Progenitor cell of endocrine pancreas (in vitro differentiated cells): ENCODE results near the gene TMC8. TPM values are rescaled to one million over a fixed set of nuclear protein-coding genes. Genes with fewer than 3 reads are reported as not detected.
"Not testable (repeated sequence)": the region's sequence is repeated elsewhere in the genome, so short reads cannot be mapped to it uniquely, and the experiment has no call there.

Experiments
- DNase-seq: peaks from one replicate; pipeline ENCODE4 v3.0.0; 2021; ENCODE audit warnings: low spot score; ENCODE audit not compliant: unreplicated experiment
- H3K27ac Mint-ChIP-seq: 2 replicates; pipeline ENCODE4 v1.8.0; 2021; ENCODE audit warnings: mild to moderate bottlenecking, moderate library complexity, mixed read lengths
- H3K27me3 Mint-ChIP-seq: 2 replicates; pipeline ENCODE4 v1.8.0; 2021; ENCODE audit warnings: mixed read lengths
- H3K36me3 Mint-ChIP-seq: 2 replicates; pipeline ENCODE4 v1.8.0; 2022; ENCODE audit warnings: mixed read lengths; ENCODE audit not compliant: insufficient read depth
- H3K4me1 Mint-ChIP-seq: 2 replicates; pipeline ENCODE4 v1.8.0; 2021; ENCODE audit warnings: low read depth, mixed read lengths
- H3K4me3 Mint-ChIP-seq: 2 replicates; pipeline ENCODE4 v1.8.0; 2021; ENCODE audit warnings: low read depth, mild to moderate bottlenecking, moderate library complexity, mixed read lengths
- H3K9me3 Mint-ChIP-seq: 2 replicates; pipeline ENCODE4 v1.8.0; 2021; ENCODE audit warnings: low read depth, mixed read lengths
- total RNA-seq: library from RNA; stranded (reverse); gene quantifications from 2 replicates; pipeline ENCODE4 v1.2.1, GENCODE V29; 2021
- TF ChIP-seq, protein P1 (sequence below): fragments of 200-600 bp; sonication (generic); IDR thresholded peaks from one replicate; pipeline ENCODE4 v1.5.0; 2021; ENCODE audit warnings: antibody characterized with exemption, mild to moderate bottlenecking; ENCODE audit not compliant: unreplicated experiment

The TMC8 gene
- total RNA-seq, 1 donor from 2014 or later = 0.12 TPM

DNA sequence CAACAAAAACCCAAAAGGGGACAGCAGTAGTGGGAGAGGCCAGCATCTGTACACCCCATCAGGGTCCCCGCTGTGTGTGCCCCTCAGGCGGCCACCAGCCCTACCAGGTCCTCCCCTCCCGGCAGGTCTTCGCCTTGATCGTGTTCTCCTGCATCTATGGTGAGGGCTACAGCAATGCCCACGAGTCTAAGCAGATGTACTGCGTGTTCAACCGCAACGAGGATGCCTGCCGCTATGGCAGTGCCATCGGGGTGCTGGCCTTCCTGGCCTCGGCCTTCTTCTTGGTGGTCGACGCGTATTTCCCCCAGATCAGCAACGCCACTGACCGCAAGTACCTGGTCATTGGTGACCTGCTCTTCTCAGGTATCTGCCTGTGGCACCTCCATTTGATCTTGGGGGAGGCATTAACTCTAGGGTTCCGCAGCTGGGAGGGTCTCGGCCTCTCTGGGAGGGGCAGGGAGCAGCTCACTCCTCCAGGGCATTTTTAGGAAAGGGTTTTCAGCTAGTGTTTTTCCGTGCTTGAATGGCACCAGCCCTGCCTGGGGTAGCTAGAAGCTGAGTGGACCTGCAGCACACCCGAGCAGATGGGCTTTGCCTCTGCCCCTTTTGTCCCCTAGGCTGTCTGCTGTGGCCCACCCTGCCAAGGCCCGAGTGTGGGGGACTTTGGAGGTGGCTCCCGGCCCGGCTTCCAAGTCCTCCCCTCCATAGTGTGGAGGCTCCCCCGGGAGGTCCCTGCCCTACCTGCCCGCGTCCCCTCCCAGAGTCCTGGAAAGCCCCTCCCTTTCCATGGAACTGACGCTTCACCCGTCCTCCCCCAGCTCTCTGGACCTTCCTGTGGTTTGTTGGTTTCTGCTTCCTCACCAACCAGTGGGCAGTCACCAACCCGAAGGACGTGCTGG lies 40.4 kb downstream of the TMC8 start:
- TF ChIP-seq, protein P1, sequence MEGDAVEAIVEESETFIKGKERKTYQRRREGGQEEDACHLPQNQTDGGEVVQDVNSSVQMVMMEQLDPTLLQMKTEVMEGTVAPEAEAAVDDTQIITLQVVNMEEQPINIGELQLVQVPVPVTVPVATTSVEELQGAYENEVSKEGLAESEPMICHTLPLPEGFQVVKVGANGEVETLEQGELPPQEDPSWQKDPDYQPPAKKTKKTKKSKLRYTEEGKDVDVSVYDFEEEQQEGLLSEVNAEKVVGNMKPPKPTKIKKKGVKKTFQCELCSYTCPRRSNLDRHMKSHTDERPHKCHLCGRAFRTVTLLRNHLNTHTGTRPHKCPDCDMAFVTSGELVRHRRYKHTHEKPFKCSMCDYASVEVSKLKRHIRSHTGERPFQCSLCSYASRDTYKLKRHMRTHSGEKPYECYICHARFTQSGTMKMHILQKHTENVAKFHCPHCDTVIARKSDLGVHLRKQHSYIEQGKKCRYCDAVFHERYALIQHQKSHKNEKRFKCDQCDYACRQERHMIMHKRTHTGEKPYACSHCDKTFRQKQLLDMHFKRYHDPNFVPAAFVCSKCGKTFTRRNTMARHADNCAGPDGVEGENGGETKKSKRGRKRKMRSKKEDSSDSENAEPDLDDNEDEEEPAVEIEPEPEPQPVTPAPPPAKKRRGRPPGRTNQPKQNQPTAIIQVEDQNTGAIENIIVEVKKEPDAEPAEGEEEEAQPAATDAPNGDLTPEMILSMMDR = no peak
- H3K4me1 Mint-ChIP-seq = no peaks in the 10 kb centered on the region
- H3K4me3 Mint-ChIP-seq = peak overlapping the region; percentile 45
- H3K9me3 Mint-ChIP-seq = no peaks in the 10 kb centered on the region
- H3K27me3 Mint-ChIP-seq = no peaks in the 10 kb centered on the region
- H3K27ac Mint-ChIP-seq = no peak overlapping the region
- H3K36me3 Mint-ChIP-seq = peaks cover 5% of the 10 kb centered on the region
- no peak for DNase-seq

DNA sequence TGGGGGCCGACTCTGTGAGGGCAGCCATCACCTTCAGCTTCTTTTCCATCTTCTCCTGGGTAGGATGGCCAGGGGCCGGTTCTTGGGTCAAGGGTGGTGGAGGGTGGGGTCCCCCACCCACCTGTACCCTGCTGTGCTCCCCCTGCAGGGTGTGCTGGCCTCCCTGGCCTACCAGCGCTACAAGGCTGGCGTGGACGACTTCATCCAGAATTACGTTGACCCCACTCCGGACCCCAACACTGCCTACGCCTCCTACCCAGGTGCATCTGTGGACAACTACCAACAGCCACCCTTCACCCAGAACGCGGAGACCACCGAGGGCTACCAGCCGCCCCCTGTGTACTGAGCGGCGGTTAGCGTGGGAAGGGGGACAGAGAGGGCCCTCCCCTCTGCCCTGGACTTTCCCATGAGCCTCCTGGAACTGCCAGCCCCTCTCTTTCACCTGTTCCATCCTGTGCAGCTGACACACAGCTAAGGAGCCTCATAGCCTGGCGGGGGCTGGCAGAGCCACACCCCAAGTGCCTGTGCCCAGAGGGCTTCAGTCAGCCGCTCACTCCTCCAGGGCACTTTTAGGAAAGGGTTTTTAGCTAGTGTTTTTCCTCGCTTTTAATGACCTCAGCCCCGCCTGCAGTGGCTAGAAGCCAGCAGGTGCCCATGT lies 41.1 kb downstream of the TMC8 start:
- not testable (repeated sequence) for H3K27me3 Mint-ChIP-seq, H3K27ac Mint-ChIP-seq, H3K9me3 Mint-ChIP-seq, H3K4me1 Mint-ChIP-seq, H3K36me3 Mint-ChIP-seq, H3K4me3 Mint-ChIP-seq, DNase-seq

DNA sequence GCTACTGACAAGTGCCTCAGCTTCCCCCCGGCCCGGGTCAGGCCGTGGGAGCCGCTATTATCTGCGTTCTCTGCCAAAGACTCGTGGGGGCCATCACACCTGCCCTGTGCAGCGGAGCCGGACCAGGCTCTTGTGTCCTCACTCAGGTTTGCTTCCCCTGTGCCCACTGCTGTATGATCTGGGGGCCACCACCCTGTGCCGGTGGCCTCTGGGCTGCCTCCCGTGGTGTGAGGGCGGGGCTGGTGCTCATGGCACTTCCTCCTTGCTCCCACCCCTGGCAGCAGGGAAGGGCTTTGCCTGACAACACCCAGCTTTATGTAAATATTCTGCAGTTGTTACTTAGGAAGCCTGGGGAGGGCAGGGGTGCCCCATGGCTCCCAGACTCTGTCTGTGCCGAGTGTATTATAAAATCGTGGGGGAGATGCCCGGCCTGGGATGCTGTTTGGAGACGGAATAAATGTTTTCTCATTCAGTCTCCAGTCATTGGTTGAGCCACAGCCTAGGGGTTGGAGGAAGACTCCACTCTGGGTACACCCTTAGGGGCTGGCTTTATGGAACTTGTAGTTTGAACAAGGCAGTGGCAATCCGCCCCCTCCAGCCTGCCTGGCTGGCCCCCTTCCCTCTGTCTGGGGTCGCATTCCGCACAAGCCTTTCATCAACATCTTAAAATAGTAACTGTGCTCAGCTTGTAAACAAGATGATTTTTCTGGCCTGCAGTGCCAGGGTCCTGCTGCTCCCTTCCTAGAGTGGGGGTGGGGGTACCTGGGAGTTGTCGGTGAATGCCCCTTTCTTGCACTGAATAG lies 41.9 kb downstream of the TMC8 start:
- H3K27ac Mint-ChIP-seq = no peak overlapping the region
- no peaks in the 10 kb centered on the region for H3K9me3 Mint-ChIP-seq
- no peak for DNase-seq
- H3K27me3 Mint-ChIP-seq = no peaks in the 10 kb centered on the region
- H3K36me3 Mint-ChIP-seq = peaks cover 5% of the 10 kb centered on the region
- H3K4me1 Mint-ChIP-seq = no peaks in the 10 kb centered on the region
- H3K4me3 Mint-ChIP-seq = no peak overlapping the region
- TF ChIP-seq, protein P1 = no peak

DNA sequence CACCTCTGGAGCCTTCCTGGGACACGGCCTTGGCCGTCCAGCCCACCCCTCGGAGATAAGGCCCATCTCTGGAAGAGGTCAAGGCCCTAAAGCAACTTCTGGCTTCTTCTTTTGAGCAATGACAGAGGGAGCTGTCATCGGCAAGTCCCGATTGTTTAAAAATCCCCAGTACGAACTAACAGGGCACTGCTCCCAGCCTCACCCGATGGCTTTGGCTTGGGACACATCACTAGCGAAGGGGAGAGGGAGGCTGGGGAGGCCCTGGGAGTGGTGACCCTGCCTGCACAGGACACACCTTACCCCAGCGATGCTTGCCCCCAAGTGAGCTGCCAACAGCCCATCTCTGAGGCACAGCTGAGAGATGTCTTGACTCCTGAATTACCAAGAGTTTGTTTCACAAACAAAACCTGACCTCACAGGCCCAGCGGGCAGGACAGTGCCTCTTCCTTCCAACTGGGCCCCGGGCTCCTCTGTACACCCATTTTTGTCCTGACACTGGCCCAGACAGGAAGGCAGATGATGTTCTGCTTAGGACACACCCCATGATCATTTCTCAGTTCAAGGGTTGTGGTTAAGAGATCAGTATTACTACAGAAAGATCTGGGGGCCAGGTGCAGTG lies 42.6 kb downstream of the TMC8 start:
- Mint-ChIP-seq H3K4me1 (no peaks in the 10 kb centered on the region), H3K27me3 (no peaks in the 10 kb centered on the region), H3K4me3 (no peak overlapping the region), H3K36me3 (peaks cover 5% of the 10 kb centered on the region), H3K9me3 (no peaks in the 10 kb centered on the region), H3K27ac (no peak overlapping the region)
- TF ChIP-seq, protein P1 = no peak
- no peak for DNase-seq

DNA sequence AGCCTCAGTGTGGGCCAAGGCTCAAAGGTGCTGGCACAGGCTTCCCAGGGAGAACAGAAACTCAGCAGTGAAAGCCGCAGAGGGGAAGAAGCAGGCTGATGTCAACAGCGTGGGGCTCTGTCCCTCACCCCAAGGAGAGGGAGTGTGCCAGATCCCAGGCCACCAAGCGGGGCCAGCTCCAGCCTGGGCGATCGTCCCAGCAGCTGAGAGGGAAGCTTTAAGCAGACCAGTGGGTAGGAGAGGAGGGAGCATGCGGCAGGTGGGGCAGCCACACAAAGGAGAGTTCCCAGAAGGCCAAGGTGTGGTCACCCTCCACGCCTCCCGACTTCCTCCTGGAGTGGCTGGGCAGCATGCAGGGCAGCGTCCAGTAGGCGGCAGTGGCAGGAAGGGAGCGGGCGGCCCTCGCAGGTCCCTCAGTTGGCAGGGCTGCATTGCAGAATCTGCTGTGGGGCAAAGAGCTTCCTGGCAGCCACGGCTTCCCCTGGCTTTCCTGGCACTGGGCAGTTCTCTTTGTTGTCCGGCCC lies 43.8 kb downstream of the TMC8 start:
- H3K4me3 Mint-ChIP-seq = no peak overlapping the region
- H3K36me3 Mint-ChIP-seq = peaks cover 5% of the 10 kb centered on the region
- TF ChIP-seq, protein P1 = no peak
- H3K27me3 Mint-ChIP-seq = no peaks in the 10 kb centered on the region
- H3K27ac Mint-ChIP-seq = no peak overlapping the region
- no peak for DNase-seq
- H3K4me1 Mint-ChIP-seq = no peaks in the 10 kb centered on the region
- no peaks in the 10 kb centered on the region for H3K9me3 Mint-ChIP-seq
